Activated CD8-positive, alpha-beta memory T cell treated with anti-CD3 and anti-CD28 coated beads, Interleukin-2, amount 50 U/mL, for 48 hours (primary cell): Measurements from ENCODE around the gene CTIF.

ENCODE experiments used
- DNase-seq: peaks from one replicate; pipeline ENCODE4 v3.0.0-alpha.2; 2020

CTIF gene

GRCh38 chr18:48879008-48879431 lies 340.2 kb downstream of the CTIF start:
- DNase-seq, result no peak

- no peak for DNase-seq
These were observed 342.1 kb downstream of the CTIF start for GRCh38 chr18:48880931-48881330.

- DNase-seq, result no peak
These were observed 343.5 kb downstream of the CTIF start for GRCh38 chr18:48882379-48882778.

GRCh38 chr18:48884306-48884705 lies 345.5 kb downstream of the CTIF start:
- no peak for DNase-seq

- no peak for DNase-seq
These were observed 345.9 kb downstream of the CTIF start for GRCh38 chr18:48884771-48885170.

GRCh38 chr18:48885266-48885923 lies 346.6 kb downstream of the CTIF start:
- no peak for DNase-seq

GRCh38 chr18:48885924-48886400 lies 347.1 kb downstream of the CTIF start:
- no peak for DNase-seq

DNA sequence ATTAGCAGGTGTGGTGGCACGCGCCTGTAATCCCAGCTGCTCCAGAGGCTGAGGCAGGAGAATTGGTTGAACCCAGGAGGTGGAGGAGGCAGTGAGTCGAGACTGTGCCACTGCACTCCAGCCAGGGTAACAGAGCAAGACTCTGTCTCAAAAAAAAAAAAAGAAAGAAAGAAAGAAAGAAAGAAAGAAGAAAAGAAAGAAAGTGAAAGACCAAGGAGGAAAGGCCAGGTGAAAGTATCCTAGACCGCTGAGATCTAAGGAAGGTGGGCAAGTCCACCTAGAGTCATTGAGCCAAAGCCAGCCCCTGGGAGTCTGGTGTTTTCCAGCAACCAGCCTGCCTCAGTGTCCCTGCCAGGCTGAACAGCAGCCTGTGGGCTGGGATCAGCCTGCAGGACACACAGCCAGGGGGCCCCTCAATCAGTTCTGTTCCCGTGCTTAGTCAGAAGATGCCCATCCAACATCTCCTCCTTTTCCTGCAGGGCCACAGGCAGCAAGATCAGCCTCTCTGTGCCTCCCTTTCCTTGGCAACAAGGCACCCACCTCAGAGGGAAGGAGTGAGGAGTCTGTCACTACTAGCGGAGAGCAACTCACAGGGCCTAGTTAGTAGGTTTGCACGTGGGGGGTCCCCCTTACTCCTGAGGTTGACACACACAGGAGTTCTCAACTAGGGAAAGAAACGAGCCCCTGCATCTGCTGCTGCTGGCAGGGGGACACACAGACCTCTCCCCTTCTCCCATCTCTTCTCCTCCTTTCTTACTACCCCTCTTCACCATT lies 347.9 kb downstream of the CTIF start:
- no peak for DNase-seq

GRCh38 chr18:48887294-48887904 lies 348.6 kb downstream of the CTIF start:
- no peak for DNase-seq

DNA sequence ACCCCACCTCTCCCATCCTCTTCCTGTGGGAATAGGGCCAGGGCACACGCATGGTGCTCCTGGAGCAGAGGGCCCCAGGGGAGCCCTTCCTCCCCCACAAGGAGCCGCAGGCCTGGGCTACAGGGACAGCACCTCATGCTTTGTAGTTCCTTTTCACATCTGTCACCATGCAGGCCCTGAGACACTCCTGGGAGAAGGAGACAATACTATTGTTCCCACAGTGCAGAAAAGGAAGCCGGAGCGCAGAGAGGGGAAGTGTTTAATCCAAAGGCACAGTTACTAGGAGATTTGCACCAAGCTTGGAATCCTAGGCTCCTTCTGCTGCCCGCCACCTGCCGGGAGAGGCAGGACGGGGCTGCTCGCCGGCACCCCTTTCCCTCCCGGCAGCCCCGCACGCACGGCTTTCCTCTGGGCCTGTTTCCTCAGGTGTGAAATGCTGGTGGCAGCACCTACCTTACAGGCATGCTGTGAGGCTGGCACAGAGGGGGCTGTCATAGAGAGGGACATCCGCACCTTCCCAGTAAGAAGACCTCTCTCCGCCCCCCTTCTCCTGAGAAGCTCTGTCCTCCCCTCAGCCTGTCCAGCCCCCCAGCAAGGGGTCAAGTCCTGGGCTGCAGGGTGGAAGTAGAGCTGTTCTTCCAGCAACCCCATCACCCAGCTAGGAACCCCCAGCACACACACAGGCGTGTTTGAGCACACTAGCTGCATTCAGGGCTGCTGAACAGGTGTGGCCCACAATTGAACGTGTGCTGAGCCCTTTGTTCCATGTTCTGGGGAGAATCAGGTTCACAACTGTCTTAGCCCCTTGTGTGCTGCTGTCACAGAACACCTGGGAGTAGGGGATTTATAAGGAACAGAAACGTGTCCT lies 349.3 kb downstream of the CTIF start:
- no peak for DNase-seq

DNA sequence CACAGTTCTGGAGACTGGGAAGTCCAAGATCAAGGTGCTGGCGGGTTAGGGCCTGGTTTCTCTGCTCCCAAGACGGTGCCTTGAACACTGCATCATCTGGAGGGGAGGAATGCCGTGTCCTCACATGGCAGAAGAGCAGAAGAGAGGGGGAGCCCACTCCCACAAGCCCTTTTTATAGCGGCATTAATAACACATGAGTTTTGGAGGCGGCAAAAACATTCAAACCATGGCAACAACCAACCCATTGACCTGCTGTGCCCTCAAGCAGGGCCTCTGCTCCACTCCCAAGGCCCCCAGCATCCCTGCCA lies 349.9 kb downstream of the CTIF start:
- no peak for DNase-seq

DNA sequence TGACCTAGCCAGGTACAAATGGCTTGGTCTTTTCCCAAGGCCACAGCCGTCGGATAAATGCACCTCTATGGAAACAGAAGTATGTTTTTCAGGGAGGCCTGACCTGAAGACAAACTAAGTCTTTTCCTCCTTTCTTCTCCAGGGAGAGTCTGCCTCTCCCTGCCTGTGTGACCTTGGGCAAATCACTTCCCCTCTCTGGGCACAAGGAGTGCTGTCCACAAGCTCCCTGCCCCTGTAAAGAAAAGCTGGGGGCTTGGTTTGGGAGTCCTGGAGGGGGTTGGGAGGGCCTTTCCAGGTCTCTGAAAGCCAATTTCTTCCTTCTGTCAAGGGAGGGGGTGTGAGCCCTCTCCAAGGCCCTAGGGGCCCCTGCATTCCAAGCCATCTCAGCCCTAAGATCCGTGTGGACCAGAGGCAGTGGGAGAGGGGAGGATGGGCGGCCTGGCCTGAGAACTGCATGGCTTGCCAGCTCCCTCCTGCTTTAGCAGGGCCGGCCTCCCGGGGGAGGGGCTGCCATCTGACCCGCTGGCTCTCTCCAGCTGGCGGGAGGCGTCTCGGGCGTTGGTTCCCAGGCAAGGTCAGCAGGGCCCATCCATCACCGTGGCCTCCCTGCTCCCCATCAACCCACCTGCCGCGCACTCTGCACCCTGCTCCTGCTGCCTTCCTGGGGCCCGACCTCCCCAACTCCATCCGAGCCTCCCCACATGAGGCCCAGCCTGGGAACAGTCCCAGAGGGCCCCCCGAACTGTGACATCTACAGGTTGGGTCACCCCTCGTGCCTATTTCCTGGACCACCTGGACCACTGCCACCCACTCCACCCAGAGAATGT lies 350.5 kb downstream of the CTIF start:
- DNase-seq, result no peak

DNA sequence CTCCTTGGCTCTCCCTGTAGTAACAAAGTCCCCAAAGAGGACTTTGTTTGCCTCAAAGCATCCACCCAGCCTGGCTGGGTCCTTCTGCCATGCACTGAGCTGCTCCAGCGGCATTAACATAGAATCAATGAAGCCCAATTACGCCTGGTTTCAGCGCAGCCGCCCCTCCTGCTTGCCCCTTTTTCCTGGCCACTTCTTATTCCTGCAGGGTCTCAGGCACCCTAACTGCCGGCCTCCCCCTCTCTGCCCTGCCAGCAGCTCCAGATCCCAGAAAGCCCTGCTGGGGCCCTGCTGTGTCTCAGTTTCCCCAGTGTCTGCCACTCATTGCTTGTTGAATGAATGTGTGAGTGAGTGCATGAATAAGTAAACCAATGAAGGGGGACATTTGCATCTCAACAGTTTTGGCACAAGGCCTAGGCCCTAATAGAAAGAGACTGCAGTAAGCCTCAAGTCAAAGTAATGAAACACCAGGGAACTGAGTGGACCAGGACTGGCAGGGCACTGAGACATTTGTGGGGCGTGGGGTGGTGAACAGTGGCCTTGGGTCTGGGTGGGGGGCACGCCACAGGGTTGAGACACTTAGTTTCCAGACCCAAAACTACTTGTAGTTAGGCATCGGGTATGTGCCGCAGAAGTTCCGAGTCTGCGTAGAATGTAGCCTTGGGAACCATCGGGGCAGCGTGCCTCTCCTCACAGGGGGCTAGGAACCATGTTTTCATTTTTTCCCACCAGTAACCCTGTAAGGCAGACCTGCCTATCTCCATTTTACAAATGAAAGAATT lies 351.3 kb downstream of the CTIF start:
- DNase-seq, result no peak

DNA sequence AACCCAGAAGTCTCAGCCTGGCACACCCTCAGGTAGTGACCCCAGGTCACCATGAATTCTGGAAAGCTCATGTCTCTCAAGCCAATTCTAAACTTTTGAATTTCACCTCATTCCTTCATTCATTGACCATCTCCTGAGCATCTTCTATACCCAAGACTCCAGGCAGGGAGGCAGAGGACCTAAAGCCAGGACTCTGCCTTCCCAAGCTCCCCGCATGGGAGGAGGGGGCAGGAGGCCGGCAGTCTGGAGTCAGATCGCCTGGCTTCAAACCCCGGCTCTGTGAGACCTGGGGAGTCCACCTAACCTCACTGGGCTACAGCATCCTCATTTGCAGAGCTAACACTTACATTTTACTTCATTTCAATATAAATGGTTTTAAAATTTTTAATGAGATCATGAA lies 352.9 kb downstream of the CTIF start:
- no peak for DNase-seq

- no peak for DNase-seq
These were observed 353.5 kb downstream of the CTIF start for GRCh38 chr18:48892146-48892855.

GRCh38 chr18:48893061-48893607 lies 354.3 kb downstream of the CTIF start:
- DNase-seq, result no peak

GRCh38 chr18:48893608-48894600 lies 355.1 kb downstream of the CTIF start:
- no peak for DNase-seq

DNA sequence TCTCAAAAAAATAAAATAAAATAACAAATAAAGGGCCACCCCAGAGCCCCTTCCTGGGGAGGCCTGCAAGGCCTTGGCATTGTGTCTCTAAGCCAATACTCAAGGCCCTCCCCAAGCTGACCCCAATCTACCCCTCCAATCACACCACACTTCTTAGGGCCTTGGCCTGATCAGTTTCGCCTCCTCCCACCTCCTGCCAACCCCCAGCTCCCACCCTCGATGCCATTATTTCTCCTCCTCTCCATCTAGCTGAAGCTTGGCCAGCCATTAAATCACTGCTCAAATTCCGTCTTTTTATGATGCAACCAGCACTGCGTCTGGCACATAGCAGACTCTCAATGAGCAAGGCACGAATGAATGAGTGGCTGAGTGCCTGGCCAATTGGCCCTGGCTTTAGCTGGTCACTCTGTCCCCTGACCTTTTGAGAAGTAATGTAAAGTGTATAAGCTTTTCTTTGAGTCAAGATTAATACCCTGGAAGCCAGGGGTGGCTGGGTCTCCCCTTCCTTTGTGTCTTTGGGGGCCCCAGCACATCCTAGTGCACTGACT lies 356.0 kb downstream of the CTIF start:
- DNase-seq, result no peak
